MM.1S (cell line): ENCODE results near the gene CAPN11.

Experiments
- DNase-seq: peaks from one replicate; pipeline ENCODE4 v3.0.0-alpha.2; 2015
- H2AFZ ChIP-seq: fragments of 300-600 bp; sonication (generic); 2 replicates; pipeline ENCODE4 v1.6.0; 2016; ENCODE audit warnings: antibody characterized with exemption, low read length
- H3F3A ChIP-seq: fragments of 300-600 bp; sonication (generic); 2 replicates; pipeline ENCODE4 v1.6.1; 2016; ENCODE audit warnings: mild to moderate bottlenecking, antibody characterized with exemption, low read length, moderate library complexity, mixed read lengths; ENCODE audit not compliant: insufficient read depth
- H3K27ac ChIP-seq: fragments of 300-600 bp; sonication (generic); 2 replicates; pipeline ENCODE4 v1.5.1; 2016; ENCODE audit warnings: mild to moderate bottlenecking, low read length
- H3K27me3 ChIP-seq: fragments of 300-600 bp; sonication (generic); replicated peaks from 2 replicates; pipeline ENCODE4 v1.6.0; 2016; ENCODE audit warnings: low read length; ENCODE audit not compliant: insufficient read depth
- H3K36me3 ChIP-seq: fragments of 300-600 bp; sonication (generic); replicated peaks from 2 replicates; pipeline ENCODE4 v1.6.1; 2016; ENCODE audit warnings: mild to moderate bottlenecking, low read length, mixed read lengths; ENCODE audit not compliant: insufficient read depth
- H3K4me1 ChIP-seq: fragments of 300-600 bp; sonication (generic); 2 replicates; pipeline ENCODE4 v1.6.1; 2016; ENCODE audit warnings: low read length, mixed read lengths
- H3K4me2 ChIP-seq: fragments of 300-600 bp; sonication (generic); 2 replicates; pipeline ENCODE4 v1.6.0; 2016; ENCODE audit warnings: low read depth, low read length
- H3K4me3 ChIP-seq: fragments of 300-600 bp; sonication (generic); 2 replicates; pipeline ENCODE4 v1.5.1; 2016; ENCODE audit warnings: low read length, mixed read lengths
- H3K79me2 ChIP-seq: fragments of 300-600 bp; sonication (generic); 2 replicates; pipeline ENCODE4 v1.6.1; 2016; ENCODE audit warnings: mixed run types, low read length, mixed read lengths
- H3K9ac ChIP-seq: fragments of 300-600 bp; sonication (generic); 2 replicates; pipeline ENCODE4 v1.6.1; 2016; ENCODE audit warnings: low read length, mixed read lengths
- H3K9me2 ChIP-seq: fragments of 300-600 bp; sonication (generic); replicated peaks from 2 replicates; pipeline ENCODE4 v1.6.1; 2016; ENCODE audit warnings: mild to moderate bottlenecking, low read length, mixed read lengths; ENCODE audit not compliant: insufficient read depth
- H3K9me3 ChIP-seq: fragments of 300-600 bp; sonication (generic); replicated peaks from 2 replicates; pipeline ENCODE4 v1.6.1; 2016; ENCODE audit warnings: mild to moderate bottlenecking, low read length, mixed read lengths; ENCODE audit not compliant: insufficient read depth
- H4K20me1 ChIP-seq: fragments of 300-600 bp; sonication (generic); 2 replicates; pipeline ENCODE4 v1.6.1; 2016; ENCODE audit warnings: mild to moderate bottlenecking, low read length, moderate library complexity, mixed read lengths; ENCODE audit not compliant: insufficient read depth
- CTCF ChIP-seq: fragments of 300-600 bp; sonication (generic); IDR thresholded peaks from 2 replicates; pipeline ENCODE4 v1.5.1; 2016; ENCODE audit warnings: antibody characterized with exemption, low read length, mixed read lengths
- EZH2 ChIP-seq: fragments of 300-600 bp; sonication (generic); optimal IDR thresholded peaks from 2 replicates; pipeline ENCODE3; 2017; ENCODE audit warnings: low read depth, mild to moderate bottlenecking, antibody characterized with exemption, low read length, mixed read lengths
- EZH2phosphoT487 ChIP-seq: fragments of 300-600 bp; sonication (generic); IDR thresholded peaks from 2 replicates; pipeline ENCODE4 v1.6.1; 2018; ENCODE audit warnings: antibody characterized with exemption, low read length

Gene CAPN11

GRCh38 chr6:44135173-44135758 lies 23.4 kb upstream of the CAPN11 start:
- TF ChIP-seq CTCF (no peak), EZH2phosphoT487 (no peak)
- H3K27ac ChIP-seq = no peak overlapping the region
- no peaks in the 10 kb centered on the region for H3K9me2 ChIP-seq
- no peaks in the 10 kb centered on the region for H3K36me3 ChIP-seq
- no peaks in the 10 kb centered on the region for H3K4me1 ChIP-seq
- no peak overlapping the region for H2AFZ ChIP-seq
- no peak for DNase-seq
- no peak overlapping the region for H3K4me2 ChIP-seq
- no peaks in the 10 kb centered on the region for H3K79me2 ChIP-seq
- no peak overlapping the region for H3K4me3 ChIP-seq
- H3K9ac ChIP-seq = no peak overlapping the region
- no peaks in the 10 kb centered on the region for H3K9me3 ChIP-seq
- H3K27me3 ChIP-seq = no peaks in the 10 kb centered on the region
- H4K20me1 ChIP-seq = no peaks in the 10 kb centered on the region
- H3F3A ChIP-seq = no peaks in the 10 kb centered on the region

GRCh38 chr6:44135875-44136274 lies 22.7 kb upstream of the CAPN11 start:
- H3K36me3 ChIP-seq = no peaks in the 10 kb centered on the region

GRCh38 chr6:44138717-44139350 lies 19.8 kb upstream of the CAPN11 start:
- Histone ChIP-seq H3K27me3 (no peaks in the 10 kb centered on the region), H3F3A (no peaks in the 10 kb centered on the region), H3K9me2 (no peaks in the 10 kb centered on the region), H4K20me1 (no peaks in the 10 kb centered on the region), H3K79me2 (no peaks in the 10 kb centered on the region), H2AFZ (no peak overlapping the region), H3K9ac (no peak overlapping the region), H3K36me3 (no peaks in the 10 kb centered on the region), H3K4me3 (no peak overlapping the region), H3K27ac (no peak overlapping the region), H3K4me1 (no peaks in the 10 kb centered on the region), H3K4me2 (no peak overlapping the region), H3K9me3 (no peaks in the 10 kb centered on the region)
- DNase-seq = no peak
- TF ChIP-seq EZH2 (no peak), EZH2phosphoT487 (no peak), CTCF (no peak)

More at GRCh38 chr6:44135875-44136274, 22.7 kb upstream of the CAPN11 start:
- no peak overlapping the region for H3K4me3 ChIP-seq
- no peaks in the 10 kb centered on the region for H3K27me3 ChIP-seq
- H3K4me2 ChIP-seq = no peak overlapping the region
- no peaks in the 10 kb centered on the region for H3K79me2 ChIP-seq
- H4K20me1 ChIP-seq = no peaks in the 10 kb centered on the region
- no peaks in the 10 kb centered on the region for H3K9me2 ChIP-seq
- TF ChIP-seq CTCF (no peak), EZH2 (no peak), EZH2phosphoT487 (no peak)
- no peaks in the 10 kb centered on the region for H3F3A ChIP-seq
- H2AFZ ChIP-seq = no peak overlapping the region
- H3K4me1 ChIP-seq = no peaks in the 10 kb centered on the region
- no peaks in the 10 kb centered on the region for H3K9me3 ChIP-seq
- no peak for DNase-seq
- H3K9ac ChIP-seq = no peak overlapping the region
- H3K27ac ChIP-seq = no peak overlapping the region
